A673 (cell line): ENCODE results near the gene EFNA5. TPM values are rescaled to one million over a fixed set of nuclear protein-coding genes. Genes with fewer than 3 reads are reported as not detected.

Experiments used
- BruUV-seq: library from RNA; stranded (reverse); fragments of 400-500 nt; replicated peaks from 2 replicates; lab custom pipeline; 2021; lab: Mats Ljungman, UMichigan
- CTCF ChIA-PET: fragments of 300-600 bp; sonication (Branson Sonifier 250); formaldehyde crosslinking; loops from one replicate; lab custom pipeline; 2022; ENCODE audit warnings: antibody characterized with exemption; lab: Charles Lee
- POLR2A ChIA-PET: fragments of 300-600 bp; sonication (Branson Sonifier 250); formaldehyde crosslinking; loops from one replicate; lab custom pipeline; 2022; ENCODE audit warnings: antibody characterized with exemption; ENCODE audit not compliant: low non-redundant PET; lab: Charles Lee
- DNase-seq: peaks from one replicate; pipeline ENCODE4 v3.0.0-alpha.2; 2015; ENCODE audit warnings: low spot score
- H3K27ac ChIP-seq: fragments of 200-600 bp; sonication (generic); 2 replicates; pipeline ENCODE4 v1.5.1; 2016; ENCODE audit warnings: mixed run types, low read depth, mild to moderate bottlenecking, mixed read lengths, antibody characterized with exemption, low read length; ENCODE audit not compliant: poor library complexity, severe bottlenecking
- H3K27me3 ChIP-seq: fragments of 200-600 bp; sonication (generic); replicated peaks from 2 replicates; pipeline ENCODE4 v1.6.1; 2017; ENCODE audit warnings: mixed run types, low read depth, mild to moderate bottlenecking, mixed read lengths, antibody characterized with exemption, low read length; ENCODE audit not compliant: insufficient read depth, poor library complexity
- H3K36me3 ChIP-seq: fragments of 200-600 bp; sonication (generic); 2 replicates; pipeline ENCODE4 v1.6.1; 2016; ENCODE audit warnings: mixed run types, mild to moderate bottlenecking, mixed read lengths, antibody characterized with exemption, low read length; ENCODE audit not compliant: insufficient read depth, poor library complexity, severe bottlenecking
- H3K4me1 ChIP-seq: fragments of 200-600 bp; sonication (generic); 2 replicates; pipeline ENCODE4 v1.6.1; 2017; ENCODE audit warnings: mixed run types, mild to moderate bottlenecking, mixed read lengths, antibody characterized with exemption, low read length; ENCODE audit not compliant: insufficient read depth, poor library complexity, severe bottlenecking
- H3K4me3 ChIP-seq: fragments of 200-600 bp; sonication (generic); 2 replicates; pipeline ENCODE4 v1.5.1; 2016; ENCODE audit warnings: low read depth, mixed run types, mild to moderate bottlenecking, mixed read lengths, low read length; ENCODE audit not compliant: poor library complexity, severe bottlenecking
- H3K9me3 ChIP-seq: fragments of 200-600 bp; sonication (generic); 2 replicates; pipeline ENCODE4 v1.6.1; 2016; ENCODE audit warnings: mixed run types, low read depth, mild to moderate bottlenecking, mixed read lengths, antibody characterized with exemption, low read length; ENCODE audit not compliant: poor library complexity, severe bottlenecking
- CTCF ChIP-seq: fragments of 300-800, 200-600 bp; sonication (generic); conservative IDR thresholded peaks from 2 replicates; pipeline ENCODE4 v1.5.1; 2017; ENCODE audit warnings: low read depth, mild to moderate bottlenecking, antibody characterized with exemption, low read length, moderate library complexity, mixed read lengths
- EZH2 ChIP-seq: fragments of 200-600 bp; sonication (generic); IDR thresholded peaks from 2 replicates; pipeline ENCODE4 v1.6.1; 2017; ENCODE audit warnings: borderline replicate concordance, low read depth, mild to moderate bottlenecking, mixed read lengths, antibody characterized with exemption, low read length; ENCODE audit not compliant: poor library complexity, severe bottlenecking
- intact Hi-C: fragments of 100-400 bp; cut with micrococcal nuclease; formaldehyde crosslinking; loops from one replicate; pipeline ENCODE4 v1.10.0; 2022; ENCODE audit not compliant: unreplicated experiment
- total RNA-seq: library from RNA; stranded (reverse); gene quantifications from 2 replicates; pipeline ENCODE4 v1.2.3, GENCODE V29; 2021

Gene EFNA5
- total RNA-seq, 1 experiment from 2014 or later, result 16.7 TPM

DNA sequence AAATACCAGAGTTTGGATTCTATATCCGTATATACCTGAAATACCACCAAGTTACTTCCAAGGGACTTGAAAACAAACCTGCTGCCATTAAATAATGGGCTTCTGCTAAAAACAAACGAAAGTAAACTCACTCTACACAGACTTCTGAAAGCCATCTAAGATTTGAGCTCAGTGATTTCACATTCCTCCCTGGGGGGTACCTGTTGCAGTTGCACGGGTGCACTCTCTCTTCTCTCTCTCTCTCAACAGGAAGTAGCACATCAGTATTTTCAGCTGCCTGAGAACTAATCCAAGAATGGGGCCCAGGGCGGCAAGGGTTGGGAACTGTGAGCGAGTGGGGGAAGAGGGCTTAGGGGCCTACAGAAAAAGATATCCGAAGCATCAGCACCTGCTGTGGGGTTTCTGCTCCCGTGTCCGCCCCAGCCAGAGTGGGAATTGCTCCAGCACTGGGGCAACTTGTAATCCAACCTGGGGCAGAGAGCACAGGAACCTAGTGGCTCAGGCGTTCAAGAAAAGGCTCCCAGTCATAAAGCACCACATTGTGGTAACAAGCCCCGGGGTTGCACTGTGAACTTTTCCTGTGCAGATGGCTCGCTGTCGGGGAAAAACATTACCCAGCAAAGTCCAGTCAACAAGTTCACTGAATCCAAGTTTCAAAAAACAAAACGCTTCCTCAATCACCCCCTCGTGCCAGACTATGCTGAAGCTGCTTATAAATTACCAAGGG is 99.8 kb downstream of the EFNA5 start:
- no peak overlapping the region for H3K4me3 ChIP-seq
- intact Hi-C loops, result loop anchor here (5.0 to 10.0 kb wide), 5 partner anchors 69 to 376 kb away; partner anchors contain the start of gene EFNA5
- H3K9me3 ChIP-seq, result no peaks in the 10 kb centered on the region
- no peak for TF ChIP-seq EZH2
- no peak for TF ChIP-seq CTCF
- H3K36me3 ChIP-seq, result no peaks in the 10 kb centered on the region
- ChIA-PET CTCF (no interaction called here), POLR2A (no interaction called here)
- H3K4me1 ChIP-seq, result peaks cover 34% of the 10 kb centered on the region
- no TSS peak for BruUV-seq
- H3K27me3 ChIP-seq, result peaks cover 16% of the 10 kb centered on the region
- no peak for DNase-seq
- no peak overlapping the region for H3K27ac ChIP-seq

- H3K36me3 ChIP-seq, result no peaks in the 10 kb centered on the region
- DNase-seq, result peak; percentile 41
- H3K4me3 ChIP-seq, result no peak overlapping the region
- H3K27me3 ChIP-seq, result peaks cover 14% of the 10 kb centered on the region
- CTCF ChIA-PET, result no interaction called here
- BruUV-seq, result no TSS peak
- H3K9me3 ChIP-seq, result no peaks in the 10 kb centered on the region
- H3K4me1 ChIP-seq, result peaks cover 26% of the 10 kb centered on the region
- intact Hi-C loops, result loop anchor here (5.0 to 10.0 kb wide), 5 partner anchors 68 to 375 kb away; partner anchors contain the start of gene EFNA5
- H3K27ac ChIP-seq, result no peak overlapping the region
- TF ChIP-seq CTCF, result no peak
- POLR2A ChIA-PET, result no interaction called here
Measured at GRCh38 chr5:107570181-107570580, 100.6 kb downstream of the EFNA5 start.

DNA sequence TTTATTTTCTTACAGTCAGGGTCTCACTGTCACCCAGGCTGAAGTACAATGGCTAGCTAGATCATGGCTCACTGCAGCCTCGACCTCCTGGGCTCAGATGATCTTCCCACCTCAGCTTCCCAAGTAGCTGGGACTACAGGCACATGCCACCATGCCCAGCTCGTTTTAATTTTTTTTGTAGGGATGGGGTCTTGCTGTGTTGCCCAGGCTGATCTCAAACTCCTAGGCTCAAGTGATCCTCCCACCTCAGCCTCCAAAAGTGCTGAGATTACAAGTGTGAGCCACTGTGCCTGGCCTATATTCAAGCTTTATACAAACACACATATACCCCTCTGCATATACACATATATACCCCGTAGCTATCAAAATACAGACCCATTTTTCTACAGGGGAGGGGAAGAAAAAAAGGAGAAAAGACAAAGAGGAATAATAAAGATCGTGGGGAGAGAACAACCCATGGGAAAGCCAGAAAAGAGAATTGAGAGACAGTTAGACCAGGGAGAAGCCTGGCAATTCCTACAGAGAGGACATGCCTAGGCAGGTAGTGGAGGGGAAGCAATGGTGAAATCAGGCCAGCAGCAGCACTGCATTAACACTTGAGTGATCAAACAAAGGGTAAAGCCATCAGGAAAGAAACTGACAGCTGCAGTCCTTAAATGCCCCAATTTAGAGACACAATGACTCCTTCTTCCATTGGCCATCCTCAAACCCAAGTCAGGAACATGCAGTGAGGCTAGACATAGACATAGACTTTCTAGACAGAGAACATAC is 102.7 kb downstream of the EFNA5 start:
- no peak for DNase-seq
- Histone ChIP-seq H3K36me3 (no peaks in the 10 kb centered on the region), H3K27ac (no peak overlapping the region), H3K27me3 (no peaks in the 10 kb centered on the region), H3K4me1 (peaks cover 23% of the 10 kb centered on the region), H3K4me3 (no peak overlapping the region), H3K9me3 (no peaks in the 10 kb centered on the region)
- intact Hi-C loops, result no loop called here
- CTCF ChIA-PET, result no interaction called here
- no TSS peak for BruUV-seq
- POLR2A ChIA-PET, result interaction anchor here (0.7 kb wide), 1 partner anchor 1160 kb away, joined by 4 read pairs; no protein-coding TSS in a partner anchor
- no peak for TF ChIP-seq CTCF
- no peak for TF ChIP-seq EZH2
